Activated gamma-delta T cell treated with anti-CD3 and anti-CD28 coated beads, Interleukin-2, amount 50 U/mL, for 16 hours (primary cell): ENCODE results near the gene SMIM24.

Experiments
- DNase-seq: peaks from one replicate; pipeline ENCODE4 v3.0.0-alpha.2; 2020; ENCODE audit warnings: low read depth

Gene SMIM24

DNA sequence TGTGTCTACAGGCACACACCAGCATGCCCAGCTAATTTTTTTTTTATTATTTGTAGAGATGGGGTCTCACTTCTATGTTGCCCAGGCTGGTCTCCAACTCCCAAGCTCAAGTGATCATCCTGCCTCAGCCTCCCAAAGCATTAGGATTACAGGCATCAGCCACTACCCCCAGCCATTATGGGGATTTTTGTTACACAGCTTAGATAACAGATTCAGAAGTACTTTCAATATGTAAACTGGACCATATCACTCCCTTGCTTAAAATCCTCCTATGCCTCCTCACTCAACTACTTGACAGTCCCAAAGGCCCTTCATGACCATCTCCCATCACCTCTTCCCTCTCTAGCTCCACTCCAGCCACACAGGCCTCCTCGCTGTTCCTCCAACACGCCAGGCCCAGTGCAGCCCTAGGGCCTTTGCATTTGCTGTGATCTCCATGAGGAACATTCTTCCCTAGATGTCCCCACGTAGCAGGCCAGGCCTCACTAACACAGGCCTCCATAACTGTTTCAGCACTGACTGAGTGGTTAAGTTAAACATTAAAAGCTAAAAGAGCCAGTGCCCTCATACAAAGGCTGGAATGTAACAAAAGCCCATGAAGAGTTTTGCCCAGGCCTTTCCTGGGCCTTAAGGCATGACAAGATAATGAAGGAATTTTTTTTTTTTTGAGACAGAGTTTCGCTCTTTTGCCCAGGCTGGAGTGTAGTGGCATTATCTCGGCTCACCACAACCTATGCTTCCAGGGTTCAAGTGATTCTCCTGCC, 17.6 kb upstream of the SMIM24 start:
- DNase-seq, result no peak

GRCh38 chr19:3496392-3497273, 16.3 kb upstream of the SMIM24 start:
- no peak for DNase-seq

GRCh38 chr19:3494559-3494958, 14.2 kb upstream of the SMIM24 start:
- DNase-seq, result no peak

GRCh38 chr19:3494051-3494450, 13.7 kb upstream of the SMIM24 start:
- DNase-seq, result no peak

DNA sequence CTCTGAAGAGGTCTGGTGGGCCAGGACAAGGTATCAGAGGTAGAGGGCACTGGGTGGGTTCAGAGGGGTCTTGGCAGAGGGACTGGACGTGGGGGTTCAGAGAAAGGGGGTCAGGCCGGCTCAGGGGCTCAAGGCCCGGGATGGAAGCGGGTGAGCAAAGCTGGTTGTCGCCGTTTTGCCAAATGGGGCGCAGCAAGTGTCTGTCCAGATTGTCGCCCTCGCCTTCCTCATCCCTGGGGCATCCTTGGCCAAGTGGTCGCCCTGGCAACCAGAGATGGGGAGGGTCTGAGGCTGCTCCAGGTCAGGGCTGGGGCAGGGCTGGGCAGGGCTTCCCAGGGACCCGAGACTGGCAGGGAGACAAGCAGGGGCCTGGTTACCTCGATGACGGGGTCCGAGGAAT, 13.3 kb upstream of the SMIM24 start:
- DNase-seq, result no peak

DNA sequence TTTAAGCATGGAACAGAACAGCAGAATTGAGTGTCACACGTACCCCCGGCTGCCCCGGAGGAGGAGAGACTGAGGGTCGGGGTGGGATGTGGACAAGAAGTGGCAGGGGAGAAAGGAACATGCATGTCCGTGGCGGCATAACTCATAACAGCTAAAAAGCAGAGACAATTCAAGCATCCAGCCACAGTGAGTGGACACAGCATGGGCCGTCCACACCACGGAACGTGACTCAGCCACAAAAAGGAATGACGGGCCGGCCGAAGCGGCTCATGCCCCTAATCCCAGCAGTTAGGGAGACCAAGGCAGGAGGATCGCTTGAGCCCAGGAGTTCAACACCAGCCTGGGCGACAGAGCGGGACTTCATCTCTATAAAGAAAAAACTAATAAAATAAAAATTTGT, 12.6 kb upstream of the SMIM24 start:
- DNase-seq, result no peak

DNA sequence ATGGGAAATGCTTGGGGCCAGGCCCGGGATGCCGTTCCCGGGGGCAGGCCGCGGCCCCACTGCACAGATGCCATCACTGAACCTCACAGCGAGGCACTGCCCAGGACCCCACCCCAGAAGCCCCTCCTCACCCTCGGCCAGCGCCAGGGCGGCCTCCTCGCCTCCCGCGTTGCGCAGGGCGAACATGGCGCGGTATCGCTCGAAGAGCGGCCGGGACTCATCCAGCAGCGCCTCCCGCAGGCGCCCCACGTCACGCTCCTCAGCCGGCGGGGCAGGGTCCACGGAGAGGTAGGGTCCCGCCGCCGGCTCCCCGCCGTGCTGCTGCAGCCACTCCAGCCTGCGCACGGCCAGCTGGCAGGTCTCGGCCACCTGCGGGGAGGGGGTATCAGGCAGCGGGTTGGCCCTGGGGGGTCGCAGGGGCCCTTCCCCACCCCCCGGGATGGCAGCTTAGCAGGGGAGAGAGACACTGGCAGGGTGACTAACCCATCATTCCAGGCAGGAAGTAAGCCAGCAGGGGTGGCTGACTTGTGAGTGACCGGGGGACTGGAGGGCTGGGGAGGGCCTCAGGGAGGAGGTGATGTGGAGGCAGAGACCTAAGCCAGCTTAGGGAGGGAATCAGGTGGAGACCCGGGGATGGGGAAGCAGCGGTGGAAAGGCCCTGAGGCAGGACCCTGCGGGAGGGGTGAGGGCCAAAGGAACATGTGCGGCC, 12.0 kb upstream of the SMIM24 start:
- no peak for DNase-seq

DNA sequence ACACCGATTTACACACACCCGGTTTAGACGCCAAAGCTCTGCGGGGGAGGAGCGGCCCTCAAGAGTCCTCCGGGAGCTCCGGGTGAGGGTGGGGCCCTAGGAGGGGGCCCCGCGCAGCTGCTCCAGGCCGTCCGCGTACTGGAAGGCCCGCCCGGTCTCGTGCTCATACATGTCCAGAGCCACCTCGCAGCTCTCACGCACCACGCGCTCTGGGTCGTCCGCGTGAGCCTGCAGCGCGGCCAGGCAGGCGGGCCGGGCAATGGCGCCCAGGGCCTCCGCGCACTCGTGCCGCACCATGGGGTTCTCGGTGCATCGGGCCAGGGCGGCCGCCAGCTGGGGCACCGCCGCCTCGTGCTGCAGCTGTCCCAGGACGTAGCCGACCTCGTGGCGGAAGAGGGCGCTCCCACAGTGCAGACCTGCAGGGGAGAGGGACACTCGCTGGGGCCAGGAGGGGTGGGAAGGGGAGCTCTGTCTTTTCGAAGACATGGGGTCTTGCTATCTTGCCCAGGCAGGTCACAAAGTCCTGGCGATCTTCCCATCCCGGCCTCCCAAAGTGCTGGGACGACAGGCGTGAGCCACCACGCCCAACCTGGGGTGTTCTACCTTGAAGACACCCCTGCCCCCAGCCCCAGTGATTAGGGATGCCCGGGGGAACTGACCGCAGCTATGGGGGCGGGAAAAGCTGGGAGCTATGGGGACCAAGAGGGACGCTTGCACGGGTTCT, 11.2 kb upstream of the SMIM24 start:
- no peak for DNase-seq

DNA sequence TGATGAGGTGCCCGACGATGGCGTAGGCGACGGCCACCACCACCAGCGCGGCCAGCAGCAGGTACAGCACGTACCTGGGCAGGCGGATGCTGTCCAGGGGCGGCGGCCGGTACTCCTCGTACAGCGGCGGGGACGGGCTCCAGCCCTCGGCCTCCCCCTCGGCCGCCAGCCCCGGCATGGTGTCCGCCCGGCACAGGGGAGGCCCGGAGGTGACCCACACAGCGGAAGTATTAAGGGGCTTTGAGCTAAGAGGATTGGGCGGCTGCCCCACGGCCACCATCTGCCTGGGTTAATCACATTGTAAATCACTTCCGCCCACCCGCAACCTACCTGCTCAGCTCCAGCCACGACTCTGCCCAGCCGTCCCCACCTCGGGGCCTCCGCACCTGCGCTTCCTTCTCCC, 2.9 kb upstream of the SMIM24 start, which contains the start of gene SMIM44:
Gene SMIM44, minus strand, starts transcription at position 216 of the 403 bp plus-strand sequence. Its CDS starts 38 bp downstream, at position 178.
- DNase-seq, result no peak

DNA sequence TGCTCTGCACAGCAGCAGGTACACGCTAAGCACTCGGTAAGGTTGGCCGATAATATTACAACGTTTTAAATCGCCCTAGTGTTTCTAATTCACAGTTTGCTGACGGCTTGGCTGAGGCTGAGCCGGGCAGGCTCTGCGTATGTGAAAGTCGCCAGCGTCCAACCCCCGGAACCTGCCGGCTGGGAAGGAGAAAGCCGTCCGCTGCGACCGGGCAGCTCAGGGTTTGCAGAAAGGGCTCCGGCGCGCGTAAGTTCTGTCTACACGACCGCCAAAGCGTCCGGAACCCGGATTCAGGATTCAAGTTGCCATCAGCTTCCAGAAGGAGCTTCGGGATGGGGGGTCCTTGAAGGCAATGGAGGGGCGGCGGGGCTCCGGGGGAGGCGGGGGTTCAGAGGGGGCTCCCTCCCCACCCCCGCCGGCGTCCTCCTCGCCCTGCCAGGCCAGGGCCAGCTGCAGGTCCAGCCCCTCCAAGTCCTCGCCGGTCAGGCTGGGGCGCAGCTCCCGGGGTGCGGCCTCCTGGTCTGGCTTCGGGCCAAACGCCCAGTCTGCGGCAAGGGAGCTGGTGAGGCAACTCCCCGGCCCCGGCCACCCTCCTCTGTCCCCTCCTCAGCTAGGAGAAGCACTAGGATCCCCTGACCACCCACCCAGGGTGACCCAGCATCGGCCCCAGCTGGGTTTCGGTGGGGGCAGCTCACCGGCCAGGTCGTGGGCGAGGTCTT, 2.3 kb upstream of the SMIM24 start:
- DNase-seq, result no peak

- no peak for DNase-seq
Measured at GRCh38 chr19:3481241-3482090, 1.1 kb upstream of the SMIM24 start.

DNA sequence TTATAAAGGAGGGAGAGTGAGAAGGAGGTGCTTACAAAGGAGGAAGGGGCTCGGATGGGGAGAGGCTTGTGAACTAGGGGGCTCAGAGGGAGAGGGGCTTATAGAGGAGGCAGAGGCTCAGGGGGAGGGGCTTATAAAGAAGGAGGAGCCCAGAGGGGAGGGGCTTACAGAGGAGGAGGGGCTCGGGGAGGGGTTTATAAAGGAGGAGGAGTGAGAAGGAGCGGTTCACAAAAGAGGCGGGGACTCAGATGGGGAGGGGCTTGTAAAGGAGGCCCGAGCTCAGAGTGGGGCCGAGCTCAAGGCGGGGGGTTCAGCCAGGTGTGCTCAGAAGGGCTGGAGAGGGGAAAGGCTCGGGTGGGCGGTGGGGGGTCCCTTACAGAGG, 500 bp downstream of the SMIM24 start:
- no peak for DNase-seq

- peak; percentile 22 for DNase-seq
Measured at GRCh38 chr19:3479177-3479833, 1.0 kb downstream of the SMIM24 start.

DNA sequence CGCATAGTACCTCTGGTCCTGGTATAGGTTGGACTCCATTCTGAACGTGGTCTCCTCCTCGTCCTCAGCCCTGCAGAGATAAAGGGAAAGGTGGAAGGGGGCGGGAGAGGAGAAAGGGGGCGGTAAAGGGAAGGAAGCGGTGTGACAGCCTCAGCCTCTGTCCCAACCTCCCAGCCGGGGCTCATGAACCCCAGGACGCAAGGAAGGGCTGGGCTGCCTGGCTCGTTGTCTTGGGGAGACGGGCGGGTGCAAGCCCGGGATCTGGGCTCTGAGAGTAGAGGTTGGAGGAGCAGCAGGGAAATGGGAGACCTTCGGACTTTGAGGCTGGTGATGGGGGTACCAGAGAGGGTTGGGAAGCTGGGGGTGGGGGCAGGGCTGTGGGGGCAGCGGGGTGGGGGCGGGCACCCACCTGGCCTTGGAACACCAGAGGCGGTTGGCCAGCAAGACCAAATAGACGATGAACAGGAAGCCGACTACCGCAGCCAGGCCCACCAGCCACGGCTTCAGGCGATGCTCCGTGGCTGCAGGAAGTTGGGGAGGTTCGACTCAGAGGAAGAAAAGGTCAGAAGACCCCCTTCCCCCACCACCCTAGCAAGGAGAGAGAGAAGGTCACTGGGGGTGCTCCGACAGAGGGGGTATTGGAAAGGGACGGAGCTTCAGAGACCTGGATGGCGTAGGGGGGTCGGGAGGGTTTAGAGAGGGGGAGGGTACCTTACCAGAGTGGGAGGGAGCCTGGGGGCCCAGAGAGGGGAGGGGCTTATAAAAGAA, 1.7 kb downstream of the SMIM24 start:
- no peak for DNase-seq

DNA sequence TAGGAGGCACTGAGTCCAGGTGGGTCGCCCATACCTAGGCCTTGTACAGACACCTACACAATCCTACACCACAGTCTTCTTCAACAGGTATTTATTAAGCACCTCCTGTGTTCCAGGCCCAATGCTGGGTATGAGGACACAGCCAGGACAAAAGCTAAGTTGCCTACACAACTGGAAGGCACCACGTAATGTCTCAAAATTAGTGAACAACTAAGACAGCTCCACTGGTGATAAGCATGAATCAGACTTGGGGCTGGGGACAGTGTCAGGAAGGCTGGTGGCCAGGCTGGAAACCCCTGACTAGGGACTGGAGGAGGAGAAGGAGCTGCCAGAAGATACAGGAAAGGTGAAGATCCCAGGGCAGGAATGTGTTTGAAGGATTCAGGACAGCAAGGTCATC, 2.4 kb downstream of the SMIM24 start:
- DNase-seq, result no peak

DNA sequence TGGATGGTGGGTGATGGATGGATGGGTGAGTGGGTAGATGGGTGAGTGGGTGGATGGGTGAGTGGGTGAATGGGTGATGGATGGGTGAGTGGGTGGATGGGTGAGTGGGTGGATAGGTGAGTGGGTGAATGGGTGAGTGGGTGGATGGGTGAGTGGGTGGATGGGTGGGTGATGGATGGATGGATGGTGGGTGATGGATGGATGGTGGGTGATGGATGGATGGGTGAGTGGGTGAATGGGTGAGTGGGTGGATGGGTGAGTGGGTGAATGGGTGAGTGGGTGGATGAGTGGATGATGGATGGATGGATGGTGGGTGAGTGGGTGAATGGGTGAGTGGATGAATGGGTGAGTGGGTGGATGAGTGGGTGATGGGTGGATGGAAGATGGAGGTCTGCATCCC, 2.8 kb downstream of the SMIM24 start:
- no peak for DNase-seq

- DNase-seq, result no peak
Measured at GRCh38 chr19:3476830-3477229, 3.5 kb downstream of the SMIM24 start.

DNA sequence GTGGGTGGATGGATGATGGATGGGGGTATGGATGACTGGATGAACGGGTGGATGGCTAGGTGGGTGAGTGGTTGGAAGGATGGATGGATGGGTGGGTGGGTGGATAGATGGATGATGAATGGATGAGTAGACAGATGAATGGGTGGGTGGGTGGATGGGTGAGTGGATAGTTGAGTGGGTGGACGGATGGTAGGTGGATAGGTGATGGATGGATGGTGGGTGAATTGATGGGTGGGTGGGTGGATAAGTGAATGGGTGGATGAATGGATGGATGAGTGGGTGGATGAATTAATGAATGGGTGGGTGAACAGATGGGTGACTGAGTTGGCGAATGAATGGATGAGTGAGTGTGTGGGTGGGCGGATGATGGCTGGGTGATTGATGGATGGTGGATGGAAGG, 4.9 kb downstream of the SMIM24 start:
- no peak for DNase-seq

- DNase-seq, result no peak
Measured at GRCh38 chr19:3474614-3475013, 5.7 kb downstream of the SMIM24 start.
